Endothelial cell of umbilical vein (primary cell): ENCODE results near the gene EPHA5. TPM values are rescaled to one million over a fixed set of nuclear protein-coding genes. Genes with fewer than 3 reads are reported as not detected.

ENCODE experiments used
- BruUV-seq: library from RNA; stranded (reverse); fragments of 400-500 nt; replicated peaks from 2 replicates; lab custom pipeline; 2021; lab: Mats Ljungman, UMichigan
- CTCF ChIA-PET: fragments of 300-600, 350-600 bp; sonication (Branson Sonifier 250); formaldehyde crosslinking; loops from one replicate; lab custom pipeline; 2021; ENCODE audit warnings: antibody characterized with exemption, inconsistent platforms; lab: Charles Lee
- POLR2A ChIA-PET: fragments of 300-600, 350-600 bp; sonication (Branson Sonifier 250); formaldehyde crosslinking; loops from one replicate; lab custom pipeline; 2021; ENCODE audit warnings: antibody characterized with exemption, inconsistent platforms; lab: Charles Lee
- DNase-seq: peaks from one replicate; pipeline ENCODE4 v3.0.0-alpha.2; 2011; ENCODE audit warnings: low read depth, low spot score
- FAIRE-seq: peaks from 2 replicates; lab custom pipeline; 2011; peaks lifted over from hg19 to GRCh38; lab: Jason Lieb, UNC
- H2AFZ ChIP-seq: 2 replicates; pipeline ENCODE4 v1.6.0; 2012; ENCODE audit warnings: low read depth, low read length, control low read depth, inconsistent platforms
- H3K27ac ChIP-seq: 2 replicates; pipeline ENCODE4 v1.5.1; 2011; ENCODE audit warnings: low read depth, mild to moderate bottlenecking, control low read depth, low read length, moderate library complexity; ENCODE audit not compliant: insufficient read depth
- H3K27me3 ChIP-seq, 2 experiments: 2 replicates each; pipeline versions ENCODE4 v1.6.0 to v1.6.1; 2011; ENCODE audit warnings: low read length in 2 of 2, mixed read lengths in 1 of 2; ENCODE audit not compliant: control insufficient read depth in 2 of 2, insufficient read depth in 2 of 2
- H3K36me3 ChIP-seq, 2 experiments: 2 replicates in 1 of 2; 3 replicates in 1 of 2; pipeline ENCODE4 v1.5.1; 2011; ENCODE audit warnings: low read length in 2 of 2, mild to moderate bottlenecking in 1 of 2, moderate library complexity in 1 of 2; ENCODE audit not compliant: control insufficient read depth in 2 of 2, insufficient read depth in 2 of 2; ENCODE audit errors: extremely low read depth in 1 of 2
- H3K4me1 ChIP-seq: 3 replicates; pipeline ENCODE4 v1.5.1; 2011; ENCODE audit warnings: mild to moderate bottlenecking, low read length; ENCODE audit not compliant: control insufficient read depth, insufficient read depth; ENCODE audit errors: extremely low read depth
- H3K4me2 ChIP-seq: 2 replicates; pipeline ENCODE4 v1.6.1; 2011; ENCODE audit warnings: low read length, control low read depth, mixed read lengths; ENCODE audit not compliant: insufficient read depth
- H3K4me3 ChIP-seq, 3 experiments: fragments of 200-600 bp in 1 of 3; sonication (generic), shearing (Covaris generic) in 1 of 3; replicated peaks in 1 of 3; 2 replicates each; pipeline ENCODE4 v1.5.1; 2011 to 2016; ENCODE audit warnings: control low read depth in 3 of 3, low read length in 3 of 3, mild to moderate bottlenecking in 2 of 3, inconsistent platforms in 1 of 3, low read depth in 1 of 3, moderate library complexity in 1 of 3; ENCODE audit not compliant: insufficient read depth in 1 of 3
- H3K79me2 ChIP-seq: 2 replicates; pipeline ENCODE4 v1.6.0; 2012; ENCODE audit warnings: low read length, inconsistent platforms; ENCODE audit not compliant: control insufficient read depth, insufficient read depth
- H3K9ac ChIP-seq: replicated peaks from 2 replicates; pipeline ENCODE3; 2011; ENCODE audit warnings: low read length, control low read depth; ENCODE audit not compliant: insufficient read depth; ENCODE audit errors: extremely low read depth
- H3K9me1 ChIP-seq: replicated peaks from 3 replicates; pipeline ENCODE4 v1.6.0; 2011; ENCODE audit warnings: mild to moderate bottlenecking, low read length; ENCODE audit not compliant: control insufficient read depth, insufficient read depth; ENCODE audit errors: extremely low read depth
- H3K9me3 ChIP-seq: replicated peaks from 2 replicates; pipeline ENCODE4 v1.5.1; 2012; ENCODE audit warnings: low read length, inconsistent platforms; ENCODE audit not compliant: control insufficient read depth, insufficient read depth
- H4K20me1 ChIP-seq: replicated peaks from 2 replicates; pipeline ENCODE3; 2011; ENCODE audit warnings: mild to moderate bottlenecking, low read length; ENCODE audit not compliant: control insufficient read depth, insufficient read depth; ENCODE audit errors: extremely low read depth
- CTCF ChIP-seq, 2 donors: IDR thresholded peaks; 1 replicate in 1 of 2; 2 replicates in 1 of 2; pipeline ENCODE4 v1.5.1; 2011; ENCODE audit warnings: low read length in 2 of 2, mild to moderate bottlenecking in 2 of 2, moderate library complexity in 2 of 2, control low read depth in 1 of 2, inconsistent platforms in 1 of 2, low read depth in 1 of 2; ENCODE audit not compliant: insufficient read depth in 1 of 2; ENCODE audit errors: extremely low read depth in 1 of 2
- EZH2 ChIP-seq: IDR thresholded peaks from 2 replicates; pipeline ENCODE4 v1.6.1; 2012; ENCODE audit warnings: borderline replicate concordance, low read depth, mild to moderate bottlenecking, moderate library complexity, low read length, inconsistent platforms; ENCODE audit not compliant: severe bottlenecking
- FOS ChIP-seq: IDR thresholded peaks from 2 replicates; pipeline ENCODE4 v1.6.1; 2011; ENCODE audit warnings: mild to moderate bottlenecking, low read length, moderate library complexity, borderline replicate concordance; ENCODE audit not compliant: insufficient read depth
- GATA2 ChIP-seq: IDR thresholded peaks from 2 replicates; pipeline ENCODE4 v1.7.0; 2011; ENCODE audit warnings: low read depth, mild to moderate bottlenecking, moderate library complexity, mixed read lengths, low read length; ENCODE audit not compliant: insufficient read length, insufficient read depth
- JUN ChIP-seq: IDR thresholded peaks from 2 replicates; pipeline ENCODE4 v1.6.1; 2011; ENCODE audit warnings: borderline replicate concordance, low read depth; ENCODE audit not compliant: insufficient read length, insufficient read depth
- MYC ChIP-seq: IDR thresholded peaks from one replicate; pipeline ENCODE4 v1.6.1; 2011; ENCODE audit warnings: mild to moderate bottlenecking, low read depth, low read length
- POLR2A ChIP-seq: IDR thresholded peaks from 2 replicates; pipeline ENCODE4 v1.6.1; 2012; ENCODE audit warnings: low read depth, mild to moderate bottlenecking, control low read depth, low read length
- POLR2AphosphoS5 ChIP-seq: IDR thresholded peaks from 2 replicates; pipeline ENCODE4 v1.6.1; 2012; ENCODE audit warnings: low read depth, mild to moderate bottlenecking, control low read depth, low read length, moderate library complexity; ENCODE audit not compliant: insufficient read depth
- dilution Hi-C: fragments of 300-500 bp; cut with MboI; formaldehyde crosslinking; loops from one replicate; pipeline ENCODE4 v1.15.0; 2019; ENCODE audit warnings: low sequenced_read_pairs; ENCODE audit not compliant: extremely low pct_ligation_motif_present
- intact Hi-C: fragments of 100-400 bp; cut with micrococcal nuclease; formaldehyde crosslinking; loops from one replicate; pipeline ENCODE4 v1.10.0; 2022
- polyA plus RNA-seq, 4 experiments: library from polyadenylated mRNA; depleted of rRNA in 3 of 4; stranded (reverse) in 3 of 4; unstranded in 1 of 4; fragments of >200 nt; gene quantifications; 2 replicates each; pipeline versions ENCODE4 v1.2.1 to v1.2.3, GENCODE V29; 2011 to 2012; ENCODE audit warnings: missing spikeins in 1 of 4
- total RNA-seq: library from RNA; stranded (reverse); gene quantifications from 2 replicates; pipeline ENCODE4 v1.2.3, GENCODE V29; 2021
- TF ChIP-seq, protein P1 (sequence below): IDR thresholded peaks from 2 replicates; pipeline ENCODE4 v1.6.1; 2011; ENCODE audit not compliant: insufficient read depth, insufficient read length

EPHA5 gene
- total and polyA plus RNA-seq, 2 donors (not counting 3 experiments of a cell fraction or from before 2014, with no cell fraction given): 0.31 to 0.39 TPM

DNA sequence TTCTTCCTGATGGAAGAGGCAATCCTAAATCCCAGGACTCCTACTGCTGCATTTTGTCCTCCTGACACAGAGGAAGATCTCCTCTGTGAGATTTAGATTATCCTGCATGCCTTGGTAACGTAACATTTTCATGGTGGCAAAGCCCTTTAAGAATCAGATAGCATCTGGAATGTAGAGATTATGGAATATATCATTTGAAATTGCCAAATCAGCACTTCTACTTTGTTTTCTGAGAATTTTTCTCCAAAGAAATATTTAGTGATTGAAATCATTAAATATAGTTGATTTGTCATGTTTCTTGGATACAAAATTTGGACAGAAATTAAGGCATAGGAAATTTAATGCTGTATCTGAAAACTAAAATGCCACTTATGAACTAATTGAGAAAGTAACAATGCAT, 326.9 kb downstream of the EPHA5 start:
- Histone ChIP-seq H3K4me3 (no peak overlapping the region), H3K4me2 (no peak overlapping the region), H3K9me3 (no peaks in the 10 kb centered on the region), H3K9me1 (no peaks in the 10 kb centered on the region), H2AFZ (no peak overlapping the region), H3K27ac (no peak overlapping the region), H3K27me3 (no peaks in the 10 kb centered on the region), H3K79me2 (no peaks in the 10 kb centered on the region), H3K9ac (no peak overlapping the region), H3K36me3 (no peaks in the 10 kb centered on the region), H4K20me1 (no peaks in the 10 kb centered on the region), H3K4me1 (no peaks in the 10 kb centered on the region)
- TF ChIP-seq POLR2AphosphoS5 (no peak), POLR2A (no peak), JUN (no peak), MYC (no peak), GATA2 (no peak), FOS (no peak), EZH2 (no peak), CTCF (IDR thresholded peaks at IDR 0.05; ENCODE audit: extremely low read depth in 1 of 2, insufficient read depth in 1 of 2, low read depth in 1 of 2, low read length in 2 of 2) (no peak)
- TF ChIP-seq, protein P1, sequence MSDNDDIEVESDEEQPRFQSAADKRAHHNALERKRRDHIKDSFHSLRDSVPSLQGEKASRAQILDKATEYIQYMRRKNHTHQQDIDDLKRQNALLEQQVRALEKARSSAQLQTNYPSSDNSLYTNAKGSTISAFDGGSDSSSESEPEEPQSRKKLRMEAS: no peak
- DNase-seq (no peak), FAIRE-seq (no peak)
- ChIA-PET CTCF (no interaction called here), POLR2A (no interaction called here)
- intact Hi-C loops: no loop called here
- no TSS peak for BruUV-seq
- dilution Hi-C loops: no loop called here
